Measurements from ENCODE around the gene ALG9.

Gene ALG9

DNA sequence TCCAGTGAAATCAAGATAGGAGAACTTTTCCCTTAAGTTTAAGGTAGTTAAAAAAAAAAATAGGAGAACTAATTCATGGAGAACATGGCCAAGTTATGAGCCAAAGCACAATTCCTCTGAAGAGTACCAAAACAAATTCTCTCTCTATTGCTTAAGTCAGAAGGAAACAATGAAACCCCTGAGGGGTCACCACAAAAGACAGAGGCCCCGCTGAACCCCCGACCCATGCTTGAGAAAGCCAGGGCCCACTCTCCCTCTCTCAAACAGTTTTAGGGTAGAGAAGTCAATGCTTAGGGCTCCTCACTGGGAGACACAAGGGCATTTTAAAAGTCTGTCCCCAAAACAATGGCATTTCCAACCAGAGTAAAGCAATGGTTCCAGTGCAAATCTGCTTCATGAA lies 132.1 kb downstream of the ALG9 start:
- POLR2A ChIA-PET, result interaction anchor here (0.6 kb wide), 1 partner anchor 27 kb away, joined by 3 read pairs; no protein-coding TSS in a partner anchor
- H3K36me3 ChIP-seq (ENCODE audit: control insufficient read depth in 2 of 2, insufficient read depth in 1 of 2, low read length in 2 of 2), result peaks cover 0 to 56% of the 10 kb centered on the region in 2 experiments; a peak in 2 of 3 replicates
- no peak overlapping the region for H3K27ac ChIP-seq (ENCODE audit: extremely low read depth, low read depth, low read length)
- H3K4me3 ChIP-seq (ENCODE audit: low read depth, low read length), result no peak overlapping the region
- CTCF ChIA-PET, result interaction anchor here (1.2 kb wide), 1 partner anchor 38 kb away, joined by 4 read pairs; no protein-coding TSS in a partner anchor
- peaks cover 2% of the 10 kb centered on the region; the same call in 1 of the 2 replicates for H3K4me1 ChIP-seq (ENCODE audit: control insufficient read depth, insufficient read depth, low read length)
- no peaks in the 10 kb centered on the region for H3K9me3 ChIP-seq (ENCODE audit: control insufficient read depth, insufficient read depth, low read depth, low read length)
- TF ChIP-seq, protein P1, sequence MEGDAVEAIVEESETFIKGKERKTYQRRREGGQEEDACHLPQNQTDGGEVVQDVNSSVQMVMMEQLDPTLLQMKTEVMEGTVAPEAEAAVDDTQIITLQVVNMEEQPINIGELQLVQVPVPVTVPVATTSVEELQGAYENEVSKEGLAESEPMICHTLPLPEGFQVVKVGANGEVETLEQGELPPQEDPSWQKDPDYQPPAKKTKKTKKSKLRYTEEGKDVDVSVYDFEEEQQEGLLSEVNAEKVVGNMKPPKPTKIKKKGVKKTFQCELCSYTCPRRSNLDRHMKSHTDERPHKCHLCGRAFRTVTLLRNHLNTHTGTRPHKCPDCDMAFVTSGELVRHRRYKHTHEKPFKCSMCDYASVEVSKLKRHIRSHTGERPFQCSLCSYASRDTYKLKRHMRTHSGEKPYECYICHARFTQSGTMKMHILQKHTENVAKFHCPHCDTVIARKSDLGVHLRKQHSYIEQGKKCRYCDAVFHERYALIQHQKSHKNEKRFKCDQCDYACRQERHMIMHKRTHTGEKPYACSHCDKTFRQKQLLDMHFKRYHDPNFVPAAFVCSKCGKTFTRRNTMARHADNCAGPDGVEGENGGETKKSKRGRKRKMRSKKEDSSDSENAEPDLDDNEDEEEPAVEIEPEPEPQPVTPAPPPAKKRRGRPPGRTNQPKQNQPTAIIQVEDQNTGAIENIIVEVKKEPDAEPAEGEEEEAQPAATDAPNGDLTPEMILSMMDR (tag by site-specific recombination; IDR thresholded peaks at IDR 0.05), result no peak
- TF ChIP-seq ZNF16 (tag by site-specific recombination; IDR thresholded peaks at IDR 0.05; ENCODE audit: low read depth) (no peak), ZBTB48 (tag by site-specific recombination; IDR thresholded peaks at IDR 0.05) (no peak), ZIC2 (tag by site-specific recombination; IDR thresholded peaks at IDR 0.05) (no peak), KLF9 (tag by site-specific recombination; IDR thresholded peaks at IDR 0.05; ENCODE audit: low read depth) (no peak), ZNF24 (tag by site-specific recombination; IDR thresholded peaks at IDR 0.05) (no peak), ZNF776 (tag by site-specific recombination; IDR thresholded peaks at IDR 0.05; ENCODE audit: borderline replicate concordance) (no peak), ZNF10 (tag by site-specific recombination; IDR thresholded peaks at IDR 0.05) (no peak)
- TF ChIP-seq, protein P2, sequence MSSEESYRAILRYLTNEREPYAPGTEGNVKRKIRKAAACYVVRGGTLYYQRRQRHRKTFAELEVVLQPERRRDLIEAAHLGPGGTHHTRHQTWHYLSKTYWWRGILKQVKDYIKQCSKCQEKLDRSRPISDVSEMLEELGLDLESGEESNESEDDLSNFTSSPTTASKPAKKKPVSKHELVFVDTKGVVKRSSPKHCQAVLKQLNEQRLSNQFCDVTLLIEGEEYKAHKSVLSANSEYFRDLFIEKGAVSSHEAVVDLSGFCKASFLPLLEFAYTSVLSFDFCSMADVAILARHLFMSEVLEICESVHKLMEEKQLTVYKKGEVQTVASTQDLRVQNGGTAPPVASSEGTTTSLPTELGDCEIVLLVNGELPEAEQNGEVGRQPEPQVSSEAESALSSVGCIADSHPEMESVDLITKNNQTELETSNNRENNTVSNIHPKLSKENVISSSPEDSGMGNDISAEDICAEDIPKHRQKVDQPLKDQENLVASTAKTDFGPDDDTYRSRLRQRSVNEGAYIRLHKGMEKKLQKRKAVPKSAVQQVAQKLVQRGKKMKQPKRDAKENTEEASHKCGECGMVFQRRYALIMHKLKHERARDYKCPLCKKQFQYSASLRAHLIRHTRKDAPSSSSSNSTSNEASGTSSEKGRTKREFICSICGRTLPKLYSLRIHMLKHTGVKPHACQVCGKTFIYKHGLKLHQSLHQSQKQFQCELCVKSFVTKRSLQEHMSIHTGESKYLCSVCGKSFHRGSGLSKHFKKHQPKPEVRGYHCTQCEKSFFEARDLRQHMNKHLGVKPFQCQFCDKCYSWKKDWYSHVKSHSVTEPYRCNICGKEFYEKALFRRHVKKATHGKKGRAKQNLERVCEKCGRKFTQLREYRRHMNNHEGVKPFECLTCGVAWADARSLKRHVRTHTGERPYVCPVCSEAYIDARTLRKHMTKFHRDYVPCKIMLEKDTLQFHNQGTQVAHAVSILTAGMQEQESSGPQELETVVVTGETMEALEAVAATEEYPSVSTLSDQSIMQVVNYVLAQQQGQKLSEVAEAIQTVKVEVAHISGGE (tag by site-specific recombination; conservative IDR thresholded peaks at IDR 0.05; ENCODE audit: low read depth), result no peak

DNA sequence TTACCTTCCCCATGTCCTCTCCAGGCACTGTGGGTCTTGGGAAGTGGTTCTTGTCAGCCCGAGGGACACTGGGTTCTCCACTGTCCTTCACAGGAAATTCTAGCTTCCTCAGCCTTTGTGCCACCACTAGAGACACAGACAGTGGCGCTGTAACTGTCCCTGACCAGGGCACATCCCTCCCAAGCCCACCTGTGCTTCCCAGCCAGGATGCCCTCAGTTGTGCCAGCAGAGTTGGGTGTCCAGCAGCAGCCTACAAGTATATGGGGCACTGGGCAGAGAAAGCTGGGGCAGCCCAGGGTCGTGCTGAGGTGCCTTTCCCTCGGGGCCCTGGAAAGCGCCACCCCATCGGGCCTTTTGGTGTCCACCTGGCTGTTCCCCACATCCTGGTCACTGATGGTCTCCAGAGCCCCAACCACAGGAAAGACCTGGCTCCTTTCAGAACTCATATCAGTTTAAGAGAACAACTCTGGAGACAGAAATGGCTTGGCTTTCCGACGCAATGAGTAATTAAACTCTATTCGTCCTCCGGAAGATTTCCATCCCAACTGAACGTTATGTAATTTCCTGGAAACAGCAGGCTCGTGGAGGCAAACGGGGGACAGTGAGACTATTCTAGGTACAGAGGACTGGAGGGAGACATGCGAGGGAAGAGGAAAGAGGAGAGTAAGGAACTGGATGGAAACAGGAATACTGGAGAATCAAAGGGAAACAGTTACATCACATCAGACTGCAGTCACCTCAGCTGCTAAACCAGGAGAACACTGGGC lies 133.8 kb downstream of the ALG9 start:
- H3K36me3 ChIP-seq (ENCODE audit: control insufficient read depth in 2 of 2, insufficient read depth in 1 of 2, low read length in 2 of 2), result peaks cover 0 to 39% of the 10 kb centered on the region in 2 experiments; a peak in 1 of 3 replicates
- peaks cover 2% of the 10 kb centered on the region; the same call in 1 of the 2 replicates for H3K4me1 ChIP-seq (ENCODE audit: control insufficient read depth, insufficient read depth, low read length)
- TF ChIP-seq ZNF658 (tag by site-specific recombination; IDR thresholded peaks at IDR 0.05), result no peak
- no peak for TF ChIP-seq ZNF560 (tag by site-specific recombination; IDR thresholded peaks at IDR 0.05; ENCODE audit: borderline replicate concordance)
- TF ChIP-seq, protein P3, sequence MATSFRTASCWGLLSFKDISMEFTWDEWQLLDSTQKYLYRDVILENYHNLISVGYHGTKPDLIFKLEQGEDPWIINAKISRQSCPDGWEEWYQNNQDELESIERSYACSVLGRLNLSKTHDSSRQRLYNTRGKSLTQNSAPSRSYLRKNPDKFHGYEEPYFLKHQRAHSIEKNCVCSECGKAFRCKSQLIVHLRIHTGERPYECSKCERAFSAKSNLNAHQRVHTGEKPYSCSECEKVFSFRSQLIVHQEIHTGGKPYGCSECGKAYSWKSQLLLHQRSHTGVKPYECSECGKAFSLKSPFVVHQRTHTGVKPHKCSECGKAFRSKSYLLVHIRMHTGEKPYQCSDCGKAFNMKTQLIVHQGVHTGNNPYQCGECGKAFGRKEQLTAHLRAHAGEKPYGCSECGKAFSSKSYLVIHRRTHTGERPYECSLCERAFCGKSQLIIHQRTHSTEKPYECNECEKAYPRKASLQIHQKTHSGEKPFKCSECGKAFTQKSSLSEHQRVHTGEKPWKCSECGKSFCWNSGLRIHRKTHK (tag by site-specific recombination; IDR thresholded peaks at IDR 0.05), result no peak
- no peak for TF ChIP-seq ZFP69B (tag by site-specific recombination; IDR thresholded peaks at IDR 0.05)
- TF ChIP-seq ZNF221 (tag by site-specific recombination; IDR thresholded peaks at IDR 0.05; ENCODE audit: borderline replicate concordance), result no peak
- no peak for TF ChIP-seq ZNF530 (tag by site-specific recombination; IDR thresholded peaks at IDR 0.05; ENCODE audit: low read depth)
- TF ChIP-seq ZNF621 (tag by site-specific recombination; IDR thresholded peaks at IDR 0.05), result no peak
- TF ChIP-seq, protein P4, sequence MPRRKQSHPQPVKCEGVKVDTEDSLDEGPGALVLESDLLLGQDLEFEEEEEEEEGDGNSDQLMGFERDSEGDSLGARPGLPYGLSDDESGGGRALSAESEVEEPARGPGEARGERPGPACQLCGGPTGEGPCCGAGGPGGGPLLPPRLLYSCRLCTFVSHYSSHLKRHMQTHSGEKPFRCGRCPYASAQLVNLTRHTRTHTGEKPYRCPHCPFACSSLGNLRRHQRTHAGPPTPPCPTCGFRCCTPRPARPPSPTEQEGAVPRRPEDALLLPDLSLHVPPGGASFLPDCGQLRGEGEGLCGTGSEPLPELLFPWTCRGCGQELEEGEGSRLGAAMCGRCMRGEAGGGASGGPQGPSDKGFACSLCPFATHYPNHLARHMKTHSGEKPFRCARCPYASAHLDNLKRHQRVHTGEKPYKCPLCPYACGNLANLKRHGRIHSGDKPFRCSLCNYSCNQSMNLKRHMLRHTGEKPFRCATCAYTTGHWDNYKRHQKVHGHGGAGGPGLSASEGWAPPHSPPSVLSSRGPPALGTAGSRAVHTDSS (tag by site-specific recombination; IDR thresholded peaks at IDR 0.05), result no peak
- ChIA-PET POLR2A (no interaction called here), CTCF (interaction anchor here (0.5 to 0.6 kb wide), 2 partner anchors 36 to 43 kb away, joined by 3 read pairs; no protein-coding TSS in a partner anchor)
- H3K9me3 ChIP-seq (ENCODE audit: control insufficient read depth, insufficient read depth, low read depth, low read length), result no peaks in the 10 kb centered on the region
- no peak overlapping the region for H3K4me3 ChIP-seq (ENCODE audit: low read depth, low read length)
- no peak overlapping the region for H3K27ac ChIP-seq (ENCODE audit: extremely low read depth, low read depth, low read length)

All from HEK293 (cell line).